GM18861 (cell line): ENCODE measurements around the gene IL16.
"Not testable (repeated sequence)": the region's sequence is repeated elsewhere in the genome, so short reads cannot be mapped to it uniquely, and the experiment has no call there.

Experiments used
- ATAC-seq: cut with Tn5 transposase; IDR thresholded peaks from one replicate; pipeline ENCODE4 v1.9.1; 2021; ENCODE audit not compliant: unreplicated experiment

Gene IL16

DNA sequence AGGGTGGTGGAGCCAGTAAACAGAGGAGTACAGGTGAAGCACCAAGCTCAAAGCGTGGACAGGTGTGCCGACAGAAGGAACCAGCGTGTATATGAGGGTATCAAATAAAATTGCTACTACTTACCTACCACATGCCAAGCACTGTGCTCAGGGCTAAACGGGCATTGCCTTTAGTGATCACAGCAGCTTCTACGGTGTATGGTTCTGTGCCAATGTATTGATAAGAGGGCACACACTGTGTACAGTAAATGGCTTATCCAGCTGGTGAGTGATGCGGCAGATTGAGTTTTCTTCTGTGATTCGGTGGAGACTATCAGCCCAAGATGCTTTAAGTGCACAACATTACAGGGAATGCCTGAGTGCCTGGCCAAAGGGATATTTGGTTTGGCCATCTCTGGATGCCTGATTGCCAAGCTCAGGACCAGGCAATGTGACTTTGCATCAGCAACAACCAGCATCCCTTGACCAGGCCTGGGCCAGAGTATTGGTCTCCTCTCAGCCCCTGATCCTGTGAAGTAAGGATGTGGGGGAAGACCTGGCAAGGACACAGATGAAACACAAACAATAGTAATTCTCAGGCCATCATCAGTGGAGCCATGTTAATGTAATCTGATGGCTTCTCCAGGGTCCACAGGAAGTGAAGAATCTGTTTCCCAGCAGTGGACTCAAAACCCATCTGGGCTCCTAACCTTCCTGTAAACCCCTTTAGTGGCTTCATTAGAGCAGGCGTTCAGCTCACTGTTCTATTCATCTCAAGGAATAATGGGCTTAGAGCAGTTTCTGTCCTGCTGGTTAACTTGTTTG is 113.2 kb downstream of the IL16 start:
- no peak for ATAC-seq

GRCh38 chr15:81310480-81310879 is 113.8 kb downstream of the IL16 start:
- no peak for ATAC-seq

- no peak for ATAC-seq
Measured at GRCh38 chr15:81311752-81312464, 115.2 kb downstream of the IL16 start.

DNA sequence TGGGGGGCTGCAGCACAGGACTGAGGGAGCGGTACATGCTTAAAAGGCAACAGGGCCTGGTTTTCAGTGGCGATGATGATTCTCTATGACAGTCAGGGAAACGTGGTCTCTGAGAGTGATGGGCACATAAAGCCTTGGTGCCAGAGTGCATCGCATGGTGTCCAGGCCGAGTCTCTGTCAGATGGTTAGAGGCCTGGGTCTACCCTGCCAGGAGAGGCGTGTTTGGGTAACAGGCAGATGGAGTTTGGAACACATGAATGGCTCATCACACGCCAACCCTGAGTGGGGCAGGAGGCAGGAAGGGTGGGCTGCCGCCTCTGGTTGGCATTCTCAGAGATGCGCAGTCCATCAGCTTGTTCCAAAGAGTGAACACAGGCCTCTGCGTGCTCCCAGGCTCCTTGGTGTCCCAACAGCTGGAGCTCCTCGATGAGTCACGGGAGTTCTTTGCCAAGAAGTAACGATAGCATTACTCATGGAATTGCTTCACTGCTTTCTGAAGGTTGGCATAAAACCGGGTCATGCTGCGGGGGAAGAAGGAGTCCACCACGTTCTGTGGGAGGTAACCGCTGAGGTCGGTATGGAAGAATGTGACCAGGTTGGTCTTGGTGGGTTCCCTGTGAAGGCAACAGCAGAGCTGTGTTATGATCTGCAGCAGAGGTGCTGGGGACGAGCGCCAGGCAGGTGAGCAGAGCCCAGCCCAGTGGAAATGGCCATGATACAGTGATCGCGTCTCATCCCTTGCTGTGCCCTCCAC is 116.3 kb downstream of the IL16 start:
- ATAC-seq = no peak

- ATAC-seq = no peak
Measured at GRCh38 chr15:81313686-81314085, 117.0 kb downstream of the IL16 start.

DNA sequence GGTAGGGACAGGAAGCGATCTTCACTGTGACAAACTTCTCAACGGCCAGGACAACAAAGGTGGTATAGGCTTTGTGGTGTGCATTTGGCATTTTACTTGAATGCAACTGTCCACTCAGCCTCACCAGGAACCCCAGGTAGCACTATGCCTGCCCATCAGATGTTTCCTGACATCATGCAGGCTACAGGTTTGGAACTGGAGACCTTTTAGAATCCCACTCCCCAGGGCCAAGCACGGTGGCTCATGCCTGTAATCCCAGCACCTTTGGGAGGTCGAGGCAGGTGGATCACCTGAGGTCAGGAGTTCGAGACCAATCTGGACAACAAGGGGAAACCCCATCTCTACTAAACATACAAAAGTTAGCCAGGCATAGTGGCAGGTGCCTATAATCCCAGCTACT is 117.7 kb downstream of the IL16 start:
- no peak for ATAC-seq

- no peak for ATAC-seq
Measured at GRCh38 chr15:81315452-81316175, 118.9 kb downstream of the IL16 start.

DNA sequence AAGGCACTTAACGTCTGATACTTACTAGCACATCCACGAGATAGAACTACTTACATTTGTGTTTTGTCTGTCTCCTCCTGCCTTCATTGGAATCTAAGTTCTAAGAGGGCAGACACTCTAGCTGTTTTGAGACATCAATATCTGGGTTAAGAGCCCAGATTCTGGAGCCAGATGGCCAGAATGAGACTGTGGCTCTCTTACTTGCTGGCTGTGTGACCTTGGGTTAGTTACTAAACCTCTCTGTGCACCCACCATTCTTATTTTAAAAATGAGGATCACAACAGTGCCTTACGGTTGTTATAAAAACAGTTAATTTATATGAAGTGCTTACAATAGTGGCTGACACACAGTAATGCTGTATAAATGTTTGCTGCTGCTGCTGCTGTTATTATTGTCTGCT is 119.6 kb downstream of the IL16 start:
- no peak for ATAC-seq

- ATAC-seq = no peak
Measured at GRCh38 chr15:81317642-81318017, 121.0 kb downstream of the IL16 start.

DNA sequence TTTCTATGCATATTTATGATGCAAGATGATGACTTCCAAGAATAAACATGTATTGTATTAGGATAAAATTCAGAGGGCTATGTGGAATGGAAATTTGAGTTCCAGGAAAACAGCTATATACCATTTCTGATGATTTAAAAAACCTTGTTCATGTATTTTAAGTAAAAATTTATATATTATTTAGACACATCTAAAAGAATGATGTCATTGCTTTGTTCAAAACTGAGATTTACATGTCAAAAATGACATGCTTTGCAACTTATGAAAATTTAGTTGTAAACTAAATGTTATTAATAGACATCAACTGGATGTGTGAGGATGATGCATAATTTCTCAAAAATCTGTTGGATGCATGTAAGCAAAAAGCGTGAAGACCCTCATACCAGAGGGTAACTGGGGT is 125.0 kb downstream of the IL16 start:
- no peak for ATAC-seq

- no peak for ATAC-seq
Measured at GRCh38 chr15:81322676-81323253, 126.1 kb downstream of the IL16 start.

- peak; percentile 7 for ATAC-seq
Measured at GRCh38 chr15:81323559-81323943, 126.9 kb downstream of the IL16 start.

- peak; percentile 96 for ATAC-seq
Measured at GRCh38 chr15:81323944-81324881, 127.5 kb downstream of the IL16 start, which contains the start of gene STARD5. Gene STARD5, minus strand, starts transcription at chr15:81324141. Its CDS starts 42 bp downstream, at chr15:81324099.

DNA sequence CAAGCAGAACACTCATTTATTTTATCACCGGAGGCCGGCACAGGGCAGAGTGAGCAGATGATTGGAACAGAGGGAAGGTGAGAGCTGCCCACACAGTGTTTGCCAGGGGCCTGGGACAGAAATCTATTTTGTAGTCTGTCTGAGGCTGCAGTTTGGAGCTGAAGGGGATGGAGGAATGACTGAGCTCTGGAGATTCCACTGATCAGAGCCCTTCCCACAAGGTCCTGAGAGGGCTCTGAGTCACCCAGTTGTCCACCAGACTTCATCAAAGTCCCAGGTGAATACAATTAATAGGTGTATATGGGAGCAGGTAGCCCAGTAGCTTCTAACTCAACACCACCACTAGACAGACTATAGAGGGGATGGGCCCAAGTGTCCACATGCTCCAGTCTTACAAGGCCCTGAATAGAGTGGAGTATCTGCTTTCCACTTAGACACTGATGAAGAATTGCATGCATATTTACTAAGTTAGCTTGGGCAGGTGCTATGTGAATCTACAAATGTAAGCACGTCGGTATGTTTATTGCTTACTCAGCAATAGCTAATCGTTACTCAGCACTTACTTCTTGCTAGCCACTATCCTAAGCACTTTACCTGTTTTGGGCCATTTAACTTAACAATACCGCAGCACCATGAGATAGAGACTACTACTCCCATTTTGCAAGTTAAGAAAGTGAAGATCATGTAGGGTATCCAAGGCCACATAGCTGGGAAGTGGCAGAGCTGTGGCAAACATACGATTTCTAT is 130.0 kb downstream of the IL16 start:
- ATAC-seq = no peak

DNA sequence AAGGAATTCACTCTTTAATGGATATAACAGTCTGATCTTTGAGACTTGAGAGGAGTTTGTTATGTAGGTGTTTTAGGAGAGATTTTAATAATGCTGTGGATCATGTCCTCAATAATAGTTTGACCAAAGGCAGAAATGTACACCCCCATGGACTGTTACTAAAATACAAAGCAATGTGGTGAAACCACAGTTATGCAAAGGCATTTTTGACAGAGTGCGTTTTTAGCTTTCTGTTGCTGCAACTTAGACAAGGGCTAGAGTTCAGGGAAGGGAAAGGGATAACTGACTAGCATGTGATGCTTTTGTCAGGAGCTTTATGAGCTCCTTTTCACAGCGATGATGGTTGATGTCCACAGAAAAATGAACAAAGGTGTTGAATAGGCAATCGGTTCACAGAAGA is 130.8 kb downstream of the IL16 start:
- ATAC-seq = no peak

- ATAC-seq = no peak
Measured at GRCh38 chr15:81329446-81329845, 132.8 kb downstream of the IL16 start.

GRCh38 chr15:81330366-81331090 is 133.8 kb downstream of the IL16 start:
- no peak for ATAC-seq

DNA sequence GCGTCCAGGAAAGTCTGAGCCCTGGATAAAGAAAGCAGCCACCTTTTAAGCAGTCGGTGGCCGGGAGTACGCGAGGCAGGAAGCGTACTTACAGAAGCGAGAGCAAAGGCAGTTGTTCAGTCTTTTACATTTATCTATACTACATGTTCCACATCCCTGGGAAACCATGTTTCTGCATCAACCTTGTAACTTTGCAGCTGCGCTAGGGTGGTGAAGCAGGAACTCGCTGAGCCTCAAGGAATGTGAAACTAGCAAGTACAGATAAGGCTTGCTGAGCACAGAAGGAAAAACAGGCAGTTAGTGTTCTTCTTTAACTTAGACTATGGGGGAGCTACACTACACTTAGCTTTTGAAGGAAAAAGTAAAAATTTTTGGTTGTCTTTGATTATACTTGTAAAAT is 134.5 kb downstream of the IL16 start:
- not testable (repeated sequence) for ATAC-seq
